ENCODE data around the gene CERS3. TPM values are rescaled to one million over a fixed set of nuclear protein-coding genes. Genes with fewer than 3 reads are reported as not detected.
A peak's percentile ranks its signal among the peaks of the same experiment; 100 is the strongest.

CERS3 gene
- total and polyA plus RNA-seq, 3 donors from 2014 or later, result 13.4 to 48.6 (median 17.8) TPM

DNA sequence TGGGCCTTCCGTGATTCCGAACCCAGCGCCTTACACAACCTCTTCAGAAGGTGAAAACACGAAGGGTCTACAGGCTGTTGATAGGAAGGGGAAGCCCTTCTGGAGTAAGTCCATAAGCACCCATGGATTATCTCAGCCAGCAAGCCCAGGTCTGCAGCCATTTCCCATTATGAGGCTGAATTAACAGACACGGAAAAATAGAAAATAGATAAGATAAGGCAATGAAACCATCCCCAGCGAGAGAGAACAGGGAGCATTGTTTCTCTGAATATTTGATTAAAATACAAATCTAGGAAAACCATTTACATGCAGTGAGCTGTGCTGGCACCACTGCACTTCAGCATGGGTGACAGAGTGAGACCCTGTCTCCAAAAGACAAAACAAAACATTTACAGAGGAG lies 16.2 kb upstream of the CERS3 start:
- 62 to 64% methylated on average over 6 of the region's 6 CpGs for WGBS, 2 donors
- TF ChIP-seq, protein P1, sequence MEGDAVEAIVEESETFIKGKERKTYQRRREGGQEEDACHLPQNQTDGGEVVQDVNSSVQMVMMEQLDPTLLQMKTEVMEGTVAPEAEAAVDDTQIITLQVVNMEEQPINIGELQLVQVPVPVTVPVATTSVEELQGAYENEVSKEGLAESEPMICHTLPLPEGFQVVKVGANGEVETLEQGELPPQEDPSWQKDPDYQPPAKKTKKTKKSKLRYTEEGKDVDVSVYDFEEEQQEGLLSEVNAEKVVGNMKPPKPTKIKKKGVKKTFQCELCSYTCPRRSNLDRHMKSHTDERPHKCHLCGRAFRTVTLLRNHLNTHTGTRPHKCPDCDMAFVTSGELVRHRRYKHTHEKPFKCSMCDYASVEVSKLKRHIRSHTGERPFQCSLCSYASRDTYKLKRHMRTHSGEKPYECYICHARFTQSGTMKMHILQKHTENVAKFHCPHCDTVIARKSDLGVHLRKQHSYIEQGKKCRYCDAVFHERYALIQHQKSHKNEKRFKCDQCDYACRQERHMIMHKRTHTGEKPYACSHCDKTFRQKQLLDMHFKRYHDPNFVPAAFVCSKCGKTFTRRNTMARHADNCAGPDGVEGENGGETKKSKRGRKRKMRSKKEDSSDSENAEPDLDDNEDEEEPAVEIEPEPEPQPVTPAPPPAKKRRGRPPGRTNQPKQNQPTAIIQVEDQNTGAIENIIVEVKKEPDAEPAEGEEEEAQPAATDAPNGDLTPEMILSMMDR (IDR thresholded peaks at IDR 0.05), result no peak
- no peak for TF ChIP-seq POLR2A (IDR thresholded peaks at IDR 0.05)
- Histone ChIP-seq H3K27ac (no peak overlapping the region), H3K9me3 (no peaks in the 10 kb centered on the region), H3K4me3 (peak overlapping the region in 1 of 2 donors; percentile 25), H3K36me3 (ENCODE audit: low read depth, missing control alignments) (no peaks in the 10 kb centered on the region), H3K4me1 (no peaks in the 10 kb centered on the region), H3K27me3 (no peaks in the 10 kb centered on the region)
- intact Hi-C loops (cut with DNase I; ENCODE audit: low total_unique reads), result no loop called here
- DNase-seq, result no peak

GRCh38 chr15:100544338-100544841 lies 15.6 kb upstream of the CERS3 start:
- no peaks in the 10 kb centered on the region for H3K27me3 ChIP-seq
- 21 to 60% methylated on average over 3 to 44 of the region's 57 CpGs for WGBS, 2 donors
- no peak overlapping the region for H3K27ac ChIP-seq
- no peaks in the 10 kb centered on the region for H3K9me3 ChIP-seq
- intact Hi-C loops (cut with DNase I; ENCODE audit: low total_unique reads), result no loop called here
- no peak for TF ChIP-seq POLR2A (IDR thresholded peaks at IDR 0.05)
- TF ChIP-seq, protein P1 (IDR thresholded peaks at IDR 0.05), result no peak
- H3K4me3 ChIP-seq, result peak overlapping the region; percentile 19 to 25
- DNase-seq, result peak; percentile 23
- H3K4me1 ChIP-seq, result no peaks in the 10 kb centered on the region
- no peaks in the 10 kb centered on the region for H3K36me3 ChIP-seq (ENCODE audit: low read depth, missing control alignments)

- 77 to 93% methylated on average over 6 of the region's 6 CpGs for WGBS, 2 donors
- Histone ChIP-seq H3K36me3 (ENCODE audit: low read depth, missing control alignments) (no peaks in the 10 kb centered on the region), H3K27ac (no peak overlapping the region), H3K4me1 (no peaks in the 10 kb centered on the region), H3K4me3 (no peak overlapping the region), H3K9me3 (no peaks in the 10 kb centered on the region), H3K27me3 (no peaks in the 10 kb centered on the region)
- TF ChIP-seq POLR2A (IDR thresholded peaks at IDR 0.05), result no peak
- TF ChIP-seq, protein P1 (IDR thresholded peaks at IDR 0.05), result no peak
- intact Hi-C loops (cut with DNase I; ENCODE audit: low total_unique reads), result no loop called here
- no peak for DNase-seq
These were observed 13.5 kb upstream of the CERS3 start for GRCh38 chr15:100542290-100542689.

- intact Hi-C loops (cut with DNase I; ENCODE audit: low total_unique reads), result no loop called here
- Histone ChIP-seq H3K9me3 (no peaks in the 10 kb centered on the region), H3K4me3 (no peak overlapping the region), H3K4me1 (no peaks in the 10 kb centered on the region), H3K27ac (no peak overlapping the region), H3K27me3 (no peaks in the 10 kb centered on the region), H3K36me3 (ENCODE audit: low read depth, missing control alignments) (no peaks in the 10 kb centered on the region)
- TF ChIP-seq POLR2A (IDR thresholded peaks at IDR 0.05), result no peak
- TF ChIP-seq, protein P1 (IDR thresholded peaks at IDR 0.05), result no peak
- DNase-seq, result no peak
- 35 to 41% methylated on average over 2 of the region's 2 CpGs for WGBS, 2 donors
These were observed 8.6 kb upstream of the CERS3 start for GRCh38 chr15:100537331-100537730.

DNA sequence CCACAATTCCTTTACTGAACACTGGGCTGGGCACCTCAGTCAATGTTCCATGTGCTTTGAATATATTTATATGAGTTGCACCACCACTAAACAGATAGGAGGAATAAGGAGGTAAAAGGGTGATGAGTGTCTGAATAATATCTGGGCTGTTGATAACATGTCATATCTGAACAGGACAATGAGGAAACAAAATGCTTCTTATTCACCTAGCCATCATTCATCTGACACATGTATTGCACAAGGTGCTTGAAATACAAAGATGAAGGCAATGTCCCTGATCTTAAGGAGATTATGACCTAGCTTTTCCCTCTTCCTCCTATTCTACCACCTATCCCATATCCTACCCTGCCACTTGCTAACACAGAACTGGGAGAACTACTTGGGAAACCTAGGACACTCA lies 8.0 kb upstream of the CERS3 start:
- Histone ChIP-seq H3K4me1 (no peaks in the 10 kb centered on the region), H3K4me3 (no peak overlapping the region), H3K36me3 (ENCODE audit: low read depth, missing control alignments) (no peaks in the 10 kb centered on the region), H3K9me3 (no peaks in the 10 kb centered on the region), H3K27ac (no peak overlapping the region), H3K27me3 (no peaks in the 10 kb centered on the region)
- DNase-seq, result no peak
- no peak for TF ChIP-seq POLR2A (IDR thresholded peaks at IDR 0.05)
- TF ChIP-seq, protein P1 (IDR thresholded peaks at IDR 0.05), result no peak
- intact Hi-C loops (cut with DNase I; ENCODE audit: low total_unique reads), result no loop called here
